K562 (cell line): ENCODE results near the gene NPB. TPM values are rescaled to one million over a fixed set of nuclear protein-coding genes. Genes with fewer than 3 reads are reported as not detected.

Experiments used
- CHD1 ChIP-seq: fragments of 200-600 bp; sonication (generic); IDR thresholded peaks from one replicate; pipeline ENCODE4 v1.6.1; 2012; ENCODE audit warnings: mild to moderate bottlenecking, moderate library complexity, low read length, inconsistent platforms
- COPS2 ChIP-seq: fragments of 450-650 bp; conservative IDR thresholded peaks from 2 replicates; pipeline ENCODE4 v1.6.1; 2016; ENCODE audit warnings: mild to moderate bottlenecking, moderate library complexity
- CREM ChIP-seq: IDR thresholded peaks from 2 replicates; pipeline ENCODE4 v1.6.1; 2014; ENCODE audit warnings: antibody characterized with exemption, low read depth
- EP400 ChIP-seq: fragments of 450-650 bp; IDR thresholded peaks from 2 replicates; pipeline ENCODE4 v1.6.1; 2017; ENCODE audit warnings: antibody characterized with exemption, mild to moderate bottlenecking, moderate library complexity
- ESRRA ChIP-seq: fragments of 450-650 bp; IDR thresholded peaks from 2 replicates; pipeline ENCODE4 v1.6.1; 2014; ENCODE audit warnings: low read depth, mild to moderate bottlenecking, moderate library complexity, borderline replicate concordance
- FOSL1 ChIP-seq: fragments of 200-800 bp; sonication (Bioruptor generic); conservative IDR thresholded peaks from 2 replicates; pipeline ENCODE4 v1.6.1; 2016; ENCODE audit warnings: missing genetic modification characterization, missing compliant biosample characterization
- KAT2B ChIP-seq: IDR thresholded peaks from one replicate; pipeline ENCODE4 v1.6.1; 2012; ENCODE audit warnings: low read depth, mild to moderate bottlenecking, control low read depth, inconsistent platforms, low read length, moderate library complexity
- KLF6 ChIP-seq: fragments of 250-450 bp; sonication (Bioruptor Pico); IDR thresholded peaks from 2 replicates; pipeline ENCODE4 v1.4.0; 2020; ENCODE audit warnings: mild to moderate bottlenecking, moderate library complexity, borderline replicate concordance
- MLX ChIP-seq, 2 experiments: fragments of 450-650 bp in 1 of 2; sonication (generic) in 1 of 2; formaldehyde crosslinking; conservative IDR thresholded peaks; 2 replicates each; pipeline versions ENCODE4 v1.4.0 to v1.8.1; 2020 to 2022; ENCODE audit warnings: mild to moderate bottlenecking in 1 of 2, missing genetic modification reagents in 1 of 2
- MNT ChIP-seq, 2 experiments: fragments of 450-650 bp; conservative IDR thresholded peaks; 2 replicates each; pipeline ENCODE4 v1.6.1; 2017; ENCODE audit warnings: mild to moderate bottlenecking in 2 of 2, moderate library complexity in 2 of 2
- MTA3 ChIP-seq: fragments of 450-650 bp; formaldehyde crosslinking; IDR thresholded peaks from 2 replicates; pipeline ENCODE4 v1.6.1; 2017; ENCODE audit warnings: mild to moderate bottlenecking, borderline replicate concordance
- MYC ChIP-seq, 2 experiments: fragments of 250-450 bp in 1 of 2; sonication (Bioruptor Pico) in 1 of 2; IDR thresholded peaks; 2 replicates each; pipeline versions ENCODE4 v1.5.1 to v1.6.1; 2012 to 2021; ENCODE audit warnings: low read depth in 2 of 2, borderline replicate concordance in 1 of 2, improper control_type of control experiment in 1 of 2, low read length in 1 of 2, mild to moderate bottlenecking in 1 of 2, moderate library complexity in 1 of 2
- NRF1 ChIP-seq, 2 experiments: fragments of 450-650 bp; IDR thresholded peaks in 1 of 2; conservative IDR thresholded peaks in 1 of 2; 2 replicates each; pipeline ENCODE4 v1.6.1; 2014; ENCODE audit warnings: mild to moderate bottlenecking in 2 of 2
- POLR2A ChIP-seq: fragments of 450-650 bp; conservative IDR thresholded peaks from 2 replicates; pipeline ENCODE4 v1.6.1; 2016
- POLR2G ChIP-seq: fragments of 200-400 bp; formaldehyde crosslinking; IDR thresholded peaks from 2 replicates; pipeline ENCODE4 v1.6.1; 2017; ENCODE audit warnings: low read depth, mild to moderate bottlenecking, antibody characterized with exemption, low read length, moderate library complexity
- POLR2H ChIP-seq: IDR thresholded peaks from 2 replicates; pipeline ENCODE4 v1.6.1; 2016; ENCODE audit warnings: missing genetic modification characterization, low read depth, mild to moderate bottlenecking, control low read depth, missing compliant biosample characterization, moderate library complexity
- RBFOX2 ChIP-seq: fragments of 200-400 bp; formaldehyde crosslinking; IDR thresholded peaks from 2 replicates; pipeline ENCODE4 v1.6.1; 2017; ENCODE audit warnings: low read depth, mild to moderate bottlenecking, low read length, moderate library complexity
- RCOR1 ChIP-seq, 2 experiments: IDR thresholded peaks; 2 replicates each; pipeline ENCODE4 v1.6.1; 2012; ENCODE audit warnings: low read depth in 2 of 2, low read length in 2 of 2, borderline replicate concordance in 1 of 2, improper control_type of control experiment in 1 of 2
- RUNX1 ChIP-seq: sonication (generic); IDR thresholded peaks from 2 replicates; pipeline ENCODE4 v1.6.1; 2016; ENCODE audit warnings: antibody characterized with exemption, low read depth
- SMAD3 ChIP-seq: fragments of 450-650 bp; formaldehyde crosslinking; conservative IDR thresholded peaks from 2 replicates; pipeline ENCODE4 v1.4.0; 2020; ENCODE audit warnings: mild to moderate bottlenecking
- SOX6 ChIP-seq: fragments of 450-650 bp; IDR thresholded peaks from 2 replicates; pipeline ENCODE4 v1.6.1; 2014; ENCODE audit warnings: mild to moderate bottlenecking
- SP1 ChIP-seq: sonication (generic); formaldehyde crosslinking; IDR thresholded peaks from 2 replicates; pipeline ENCODE4 v1.8.1; 2022; ENCODE audit warnings: mild to moderate bottlenecking, missing genetic modification reagents
- ZEB2 ChIP-seq: fragments of 450-650 bp; IDR thresholded peaks from 2 replicates; pipeline ENCODE4 v1.6.1; 2016
- ZNF197 ChIP-seq: fragments of 200-800 bp; sonication (Bioruptor generic); IDR thresholded peaks from 2 replicates; pipeline ENCODE4 v1.6.1; 2016; ENCODE audit warnings: low read depth, missing genetic modification characterization, missing compliant biosample characterization
- ZNF263 ChIP-seq: sonication (generic); formaldehyde crosslinking; IDR thresholded peaks from 2 replicates; pipeline ENCODE4 v1.8.0; 2022; ENCODE audit warnings: mild to moderate bottlenecking, missing genetic modification reagents, borderline replicate concordance
- ZNF324 ChIP-seq: fragments of 250-450 bp; sonication (Bioruptor Pico); IDR thresholded peaks from 2 replicates; pipeline ENCODE4 v1.4.0; 2020; ENCODE audit warnings: mild to moderate bottlenecking
- ZNF668 ChIP-seq: fragments of 250-450 bp; sonication (Bioruptor Pico); IDR thresholded peaks from 2 replicates; pipeline ENCODE4 v1.8.0; 2022; ENCODE audit warnings: mild to moderate bottlenecking, inconsistent platforms
- polyA plus RNA-seq, 8 experiments: library from polyadenylated mRNA; depleted of rRNA in 4 of 8; stranded (reverse) in 5 of 8; unstranded in 3 of 8; fragments of >200 nt; fragmentation: Nextera tagmentation in 2 of 8; fragmentation: Illumina TruSeq in 1 of 8; extraction: Ambion mirVana in 2 of 8; extraction: Trizol in 1 of 8; gene quantifications; 2 replicates each; pipeline versions ENCODE4 v1.2.1 to v1.2.3, GENCODE V29; 2011 to 2014; ENCODE audit warnings: inconsistent platforms in 1 of 8, missing spikeins in 1 of 8
- total RNA-seq, 7 experiments: library from RNA; depleted of rRNA in 6 of 7; stranded (reverse); fragments of >200 nt in 6 of 7; fragmentation: Illumina TruSeq in 2 of 7; extraction: Trizol in 2 of 7; gene quantifications; 2 replicates each; pipeline versions ENCODE4 v1.2.1 to v1.2.3, GENCODE V29; 2011 to 2021; ENCODE audit warnings: low replicate concordance in 1 of 7

The NPB gene
- total and polyA plus RNA-seq, 9 of the 15 experiments (the other 6 are each of a cell fraction or from before 2014, with no cell fraction given) = 0.03 to 0.61 (median 0.14) TPM; not detected in 2

GRCh38 chr17:81909966-81910839 lies 8.2 kb downstream of the NPB start (continued):
- TF ChIP-seq MLX (CRISPR knock-in tag; conservative IDR thresholded peaks at IDR 0.05) = no peak
- no peak for TF ChIP-seq SMAD3 (CRISPR knock-in tag)
- peak; percentile 74 for TF ChIP-seq SOX6
- no peak for TF ChIP-seq POLR2H (tag)
- TF ChIP-seq POLR2A = 0 out of 2 replicates have a peak, but pooled peaks have one; percentile 17
- TF ChIP-seq ESRRA = peak; percentile 91
- TF ChIP-seq ZEB2 = 0 out of 2 replicates have a peak, but pooled peaks have one; percentile 19
- peak; percentile 21 for TF ChIP-seq CHD1
- peak; percentile 67 to 74 for TF ChIP-seq MNT (conservative IDR thresholded peaks at IDR 0.05)
- TF ChIP-seq CREM = 0 out of 2 replicates have a peak, but pooled peaks have one; percentile 19
- TF ChIP-seq POLR2G = no peak
- peak; percentile 51; the same call in 1 of the 2 replicates for TF ChIP-seq FOSL1 (tag)
- TF ChIP-seq COPS2 = no peak
- no peak for TF ChIP-seq ZNF197
- no peak for TF ChIP-seq RUNX1
- peak; percentile 0; the same call in 1 of the 2 replicates for TF ChIP-seq RBFOX2
- TF ChIP-seq NRF1 (conservative IDR thresholded peaks at IDR 0.05 in 1 of 2, IDR thresholded peaks at IDR 0.05 in 1 of 2) = 0 out of 4 replicates have a peak, but pooled peaks of 1 of the 2 experiments have one; percentile 9
- TF ChIP-seq ZNF324 = no peak
- TF ChIP-seq ZNF668 (CRISPR knock-in tag) = no peak
- TF ChIP-seq EP400 = peak; percentile 49
- TF ChIP-seq RCOR1 (IDR thresholded peaks at IDR 0.05; ENCODE audit: borderline replicate concordance in 1 of 2, low read depth in 2 of 2, low read length in 2 of 2) = peak in 1 of 2 experiments; percentile 50; a peak in 2 of 4 replicates
- 0 out of 2 replicates have a peak, but pooled peaks have one; percentile 38 for TF ChIP-seq MTA3
- no peak for TF ChIP-seq KAT2B
- TF ChIP-seq KLF6 (CRISPR knock-in tag) = 0 out of 2 replicates have a peak, but pooled peaks have one; percentile 23
- peak; percentile 83 for TF ChIP-seq MYC (IDR thresholded peaks at IDR 0.05; ENCODE audit: low read depth, low read length)
- TF ChIP-seq MYC (CRISPR knock-in tag; IDR thresholded peaks at IDR 0.05; ENCODE audit: borderline replicate concordance, low read depth) = no peak
- peak; percentile 56; the same call in 1 of the 2 replicates for TF ChIP-seq SP1 (CRISPR knock-in tag)
- TF ChIP-seq ZNF263 (CRISPR knock-in tag) = peak; percentile 57; the same call in 1 of the 2 replicates
